Ramos (cell line): Measurements from ENCODE around the gene CASP1.
"Not testable (repeated sequence)": the region's sequence is repeated elsewhere in the genome, so short reads cannot be mapped to it uniquely, and the experiment has no call there.

Source experiments
- in situ Hi-C: fragments of 300-500 bp; cut with MboI; formaldehyde crosslinking; loops from one replicate; pipeline ENCODE4 v1.14.3; 2022; ENCODE audit warnings: low sequenced_read_pairs; ENCODE audit not compliant: unreplicated experiment

Gene CASP1

GRCh38 chr11:105046898-105047579, 12.1 kb upstream of the CASP1 start:
- in situ Hi-C loops: no loop called here

GRCh38 chr11:105045676-105046296, 10.8 kb upstream of the CASP1 start:
- in situ Hi-C loops: no loop called here

- in situ Hi-C loops: not testable (repeated sequence)
Observed at GRCh38 chr11:105044557-105045524, 9.9 kb upstream of the CASP1 start, which contains the start of gene CARD16. CARD16 (minus strand) TSS chr11:105045335; CDS start chr11:105045297, 38 bp downstream.

GRCh38 chr11:105042178-105042577, 7.2 kb upstream of the CASP1 start:
- in situ Hi-C loops: no loop called here

GRCh38 chr11:105040703-105041102, 5.8 kb upstream of the CASP1 start:
- in situ Hi-C loops: no loop called here

- in situ Hi-C loops: not testable (repeated sequence)
Observed at GRCh38 chr11:105034388-105034787, 556 bp downstream of the CASP1 start.

GRCh38 chr11:105033781-105034180, 1.2 kb downstream of the CASP1 start:
- in situ Hi-C loops: no loop called here

- in situ Hi-C loops: no loop called here
Observed at GRCh38 chr11:105033343-105033742, 1.6 kb downstream of the CASP1 start.

GRCh38 chr11:105032495-105032894, 2.4 kb downstream of the CASP1 start:
- in situ Hi-C loops: no loop called here

- in situ Hi-C loops: no loop called here
Observed at GRCh38 chr11:105027678-105028077, 7.3 kb downstream of the CASP1 start.

GRCh38 chr11:105024394-105024793, 10.6 kb downstream of the CASP1 start:
- in situ Hi-C loops: no loop called here

- in situ Hi-C loops: no loop called here
Observed at GRCh38 chr11:105023003-105023402, 11.9 kb downstream of the CASP1 start, which contains the start of gene CASP5. CASP5 (minus strand) TSS chr11:105023168; CDS start chr11:105023136, 32 bp downstream.

- in situ Hi-C loops: no loop called here
Observed at GRCh38 chr11:105022527-105022926, 12.4 kb downstream of the CASP1 start.

GRCh38 chr11:105007463-105007862, 27.5 kb downstream of the CASP1 start:
- in situ Hi-C loops: no loop called here

- in situ Hi-C loops: no loop called here
Observed at GRCh38 chr11:105005451-105005845, 29.5 kb downstream of the CASP1 start.

- in situ Hi-C loops: no loop called here
Observed at GRCh38 chr11:105004021-105004420, 30.9 kb downstream of the CASP1 start.

- in situ Hi-C loops: no loop called here
Observed at GRCh38 chr11:105003151-105003550, 31.8 kb downstream of the CASP1 start.

- in situ Hi-C loops: no loop called here
Observed at GRCh38 chr11:105000797-105001196, 34.1 kb downstream of the CASP1 start.

GRCh38 chr11:105000167-105000566, 34.8 kb downstream of the CASP1 start:
- in situ Hi-C loops: no loop called here

GRCh38 chr11:104999721-105000120, 35.2 kb downstream of the CASP1 start:
- in situ Hi-C loops: no loop called here

- in situ Hi-C loops: no loop called here
Observed at GRCh38 chr11:104997288-104997687, 37.7 kb downstream of the CASP1 start.
